HG02938 (cell line): ENCODE results near the gene PEX19.
A peak's percentile ranks its signal among the peaks of the same experiment; 100 is the strongest.

Experiments
- ATAC-seq: cut with Tn5 transposase; IDR thresholded peaks from one replicate; pipeline ENCODE4 v1.9.1; 2021; ENCODE audit warnings: mild to moderate bottlenecking, moderate library complexity; ENCODE audit not compliant: unreplicated experiment

PEX19 gene

GRCh38 chr1:160282807-160283206, 2.1 kb downstream of the PEX19 start:
- no peak for ATAC-seq

DNA sequence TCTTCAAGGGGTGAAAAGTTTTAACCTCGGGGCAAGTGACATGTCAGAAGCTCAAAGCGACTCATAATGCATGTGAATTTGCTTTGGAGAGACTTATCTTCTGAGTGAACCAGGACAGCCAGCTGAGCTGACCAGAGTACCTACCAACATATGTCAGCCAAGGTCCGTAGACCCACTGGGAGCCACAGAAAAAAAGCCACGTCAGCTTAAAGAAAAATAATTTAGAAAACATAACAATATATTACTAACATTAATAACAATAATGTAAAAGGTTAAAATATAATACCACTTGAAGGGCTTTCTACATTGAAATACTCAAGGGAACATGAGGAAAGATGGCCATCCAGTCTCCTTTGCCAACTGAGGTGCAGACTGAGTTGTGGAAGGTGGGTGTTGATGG, 6.9 kb downstream of the PEX19 start:
- no peak for ATAC-seq

GRCh38 chr1:160277330-160277729, 7.6 kb downstream of the PEX19 start:
- ATAC-seq, result no peak

- no peak for ATAC-seq
These were observed 13.9 kb downstream of the PEX19 start for GRCh38 chr1:160271025-160271424.

DNA sequence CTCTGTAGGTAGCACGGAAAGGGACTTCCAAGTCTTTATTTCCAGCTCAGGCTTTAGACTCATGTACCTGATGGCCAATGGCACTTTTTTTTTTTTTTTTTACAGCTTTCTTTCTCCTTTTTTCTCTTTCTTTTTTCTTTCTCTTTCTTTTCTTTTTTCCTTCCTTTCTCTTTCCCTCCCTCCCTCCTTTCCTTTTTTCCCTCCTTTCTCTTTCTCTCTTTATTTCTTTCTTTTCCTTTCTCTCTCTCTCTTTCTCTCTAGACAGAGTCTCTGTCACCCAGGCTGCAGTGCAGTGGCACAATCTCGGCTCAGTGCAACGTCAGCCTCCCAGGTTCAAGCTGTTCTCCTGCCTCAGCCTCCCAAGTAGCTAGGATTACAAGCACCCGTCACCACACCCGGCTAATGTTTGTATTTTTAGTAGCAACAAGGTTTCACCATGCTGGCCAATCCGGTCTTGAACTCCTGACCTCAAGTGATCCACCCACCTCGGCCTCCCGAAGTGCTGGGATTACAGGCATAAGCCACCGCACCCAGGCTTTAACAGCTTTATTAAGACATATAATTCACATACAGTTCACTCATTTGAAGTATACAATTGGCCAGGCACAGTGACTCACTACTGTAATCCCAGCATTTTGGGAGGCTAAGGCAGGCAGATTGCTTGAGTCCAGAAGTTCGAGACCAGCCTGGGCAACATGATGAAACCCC, 17.5 kb downstream of the PEX19 start:
- no peak for ATAC-seq

DNA sequence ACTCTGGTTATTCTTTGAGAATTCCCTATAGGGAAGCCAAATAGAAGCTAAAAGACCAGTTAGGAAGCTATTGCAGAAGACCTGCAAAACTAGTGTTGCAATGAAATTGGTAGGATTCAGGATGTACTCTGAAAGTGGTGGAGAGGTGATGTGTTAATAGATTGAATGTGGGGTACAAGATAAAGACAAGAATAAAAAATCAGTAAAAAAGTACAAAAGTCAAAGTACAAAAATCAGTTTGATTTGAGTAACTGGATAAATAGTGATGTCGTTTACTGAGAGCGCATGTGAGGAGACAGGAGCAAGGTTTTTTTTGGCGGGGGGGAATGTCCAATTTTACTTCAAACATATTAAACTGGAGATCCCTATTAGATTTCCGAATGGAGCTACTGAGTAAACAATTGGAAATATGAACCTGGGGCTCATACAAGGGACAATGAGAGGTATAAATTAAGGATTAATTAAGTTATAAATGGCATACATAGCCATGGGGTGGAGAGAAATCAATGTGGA, 20.1 kb downstream of the PEX19 start:
- ATAC-seq, result no peak

- peak; percentile 80 for ATAC-seq
These were observed 22.8 kb downstream of the PEX19 start, which contains the start of gene DCAF8 for GRCh38 chr1:160261893-160262794. Gene DCAF8 (minus strand): TSS chr1:160262549. CDS start chr1:160244008, 18,541 bp downstream.

DNA sequence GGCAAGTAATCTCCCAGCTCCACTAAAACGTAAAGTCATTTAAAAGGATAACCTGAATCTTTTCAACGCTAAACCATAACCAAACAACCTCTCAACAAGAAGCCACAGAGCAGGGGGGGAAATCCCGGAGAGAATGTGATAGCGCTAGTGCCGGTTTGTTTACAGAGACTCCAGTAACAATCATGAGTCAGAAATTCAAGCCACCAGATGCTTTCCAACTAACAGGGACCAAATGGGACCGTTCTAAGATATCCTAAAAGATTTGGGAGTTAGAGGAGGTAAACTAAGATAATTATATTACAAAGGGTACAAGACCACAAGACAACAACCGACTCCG, 23.4 kb downstream of the PEX19 start:
- ATAC-seq, result peak; percentile 39

GRCh38 chr1:160260406-160261382, 24.2 kb downstream of the PEX19 start:
- ATAC-seq, result no peak

DNA sequence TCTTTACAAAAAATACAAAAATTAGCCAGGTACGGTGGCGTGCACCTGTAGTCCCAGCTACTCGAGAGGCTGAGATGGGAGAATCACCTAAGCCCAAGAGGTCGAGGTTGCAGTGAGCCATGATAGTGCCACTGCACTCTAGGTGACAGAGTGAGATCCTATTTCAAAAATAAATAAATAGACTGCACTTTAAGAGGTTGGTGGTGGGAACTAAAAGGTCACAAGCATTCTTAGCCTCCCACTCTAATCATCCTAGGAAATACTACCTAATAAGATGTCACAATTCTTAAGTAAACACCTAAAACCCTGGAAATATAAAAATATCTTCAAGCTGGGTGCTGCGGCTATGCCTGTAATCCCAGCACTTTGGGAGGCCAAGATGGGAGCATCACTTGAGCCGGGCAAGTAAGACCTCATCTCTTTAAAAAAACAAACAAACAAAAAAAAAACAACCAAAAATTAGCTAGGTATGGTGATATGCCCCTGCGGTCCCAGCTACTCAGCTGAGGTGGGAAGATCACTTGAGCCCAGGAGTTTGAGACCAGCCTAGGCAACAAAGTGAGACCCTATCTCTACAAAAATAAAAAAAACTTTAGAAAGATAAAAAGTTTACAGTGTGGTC, 26.6 kb downstream of the PEX19 start:
- no peak for ATAC-seq

GRCh38 chr1:160257411-160258015, 27.4 kb downstream of the PEX19 start:
- ATAC-seq, result no peak

- ATAC-seq, result no peak
These were observed 28.4 kb downstream of the PEX19 start for GRCh38 chr1:160256396-160257046.

DNA sequence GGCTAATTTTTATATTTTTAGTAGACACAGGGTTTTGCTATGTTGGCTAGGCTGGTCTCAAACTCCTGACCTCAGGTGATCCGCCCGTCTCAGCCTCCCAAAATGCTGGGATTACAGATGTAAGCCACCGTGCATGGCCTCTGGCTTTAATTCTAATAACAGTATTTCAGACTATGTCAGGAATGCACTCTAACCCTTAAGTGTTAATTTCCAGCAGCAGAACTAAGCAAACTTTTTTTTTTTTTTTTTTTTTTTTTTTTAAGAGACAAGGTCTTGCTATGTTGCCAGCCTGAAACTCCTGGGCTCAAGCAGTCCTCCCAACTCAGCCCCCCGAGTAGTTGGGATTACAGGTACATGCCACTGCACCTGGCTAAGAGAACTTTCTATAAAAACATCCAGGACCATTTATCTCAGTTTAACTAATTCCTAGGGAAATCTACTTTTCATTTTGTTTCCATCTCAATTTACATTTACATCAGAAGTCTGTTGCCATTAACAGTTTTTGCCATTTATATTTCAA, 29.1 kb downstream of the PEX19 start:
- ATAC-seq, result no peak

GRCh38 chr1:160251687-160252526, 33.0 kb downstream of the PEX19 start:
- ATAC-seq, result no peak

- ATAC-seq, result no peak
These were observed 33.9 kb downstream of the PEX19 start for GRCh38 chr1:160251011-160251410.

GRCh38 chr1:160247053-160247452, 37.9 kb downstream of the PEX19 start:
- ATAC-seq, result no peak

DNA sequence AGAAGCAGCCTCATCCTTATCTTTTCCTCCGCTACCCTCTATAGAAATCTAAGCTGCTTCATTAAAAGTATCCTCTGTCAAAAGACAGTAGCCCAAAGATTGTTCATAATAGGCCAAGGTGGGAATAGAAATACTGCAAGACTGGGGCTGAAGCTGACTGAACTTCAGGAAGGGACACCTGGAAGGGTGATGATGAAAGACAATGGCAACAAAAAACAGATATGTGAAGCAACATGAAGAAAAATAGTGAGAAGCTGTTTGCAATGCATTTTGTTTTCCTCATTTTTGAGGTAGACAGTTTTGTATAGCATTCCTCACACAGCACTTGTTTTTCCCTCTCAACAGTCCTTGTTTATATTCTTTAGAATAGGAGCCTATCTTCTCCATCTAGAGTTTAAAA, 39.5 kb downstream of the PEX19 start:
- no peak for ATAC-seq

- ATAC-seq, result no peak
These were observed 40.7 kb downstream of the PEX19 start for GRCh38 chr1:160244209-160244608.
